ENCODE measurements around the gene VKORC1L1.
"Not testable (repeated sequence)": the region's sequence is repeated elsewhere in the genome, so short reads cannot be mapped to it uniquely, and the experiment has no call there.

- not testable (repeated sequence) for TF ChIP-seq CTCF (conservative IDR thresholded peaks at IDR 0.05); ZFX (IDR thresholded peaks at IDR 0.05)
Measured at GRCh38 chr7:65988503-65988902, 115.6 kb downstream of the VKORC1L1 start.
